Neural cell (in vitro differentiated cells): Measurements from ENCODE around the gene COL18A1. TPM values are rescaled to one million over a fixed set of nuclear protein-coding genes. Genes with fewer than 3 reads are reported as not detected.

Experiments
- H2AFZ ChIP-seq: fragments of 200-600, 300-800 bp; sonication (generic), shearing (Covaris generic); 2 replicates; pipeline ENCODE4 v1.6.0; 2014; ENCODE audit warnings: low read depth, mild to moderate bottlenecking, antibody characterized with exemption, low read length, moderate library complexity
- H3F3A ChIP-seq: fragments of 200-600 bp; shearing (Covaris generic); 2 replicates; pipeline ENCODE4 v1.6.1; 2016; ENCODE audit warnings: mild to moderate bottlenecking, moderate library complexity, mixed read lengths, antibody characterized with exemption, low read length; ENCODE audit not compliant: insufficient read depth, poor library complexity, severe bottlenecking
- H3K27ac ChIP-seq: fragments of 200-600, 300-800 bp; sonication (generic), shearing (Covaris generic); 2 replicates; pipeline ENCODE4 v1.5.1; 2014; ENCODE audit warnings: mild to moderate bottlenecking, low read length, moderate library complexity
- H3K27me3 ChIP-seq: fragments of 300-800, 200-600 bp; sonication (generic), shearing (Covaris generic); 2 replicates; pipeline ENCODE4 v1.6.0; 2014; ENCODE audit warnings: mild to moderate bottlenecking, low read depth, low read length, moderate library complexity; ENCODE audit not compliant: insufficient read depth
- H3K36me3 ChIP-seq: fragments of 300-800, 200-600 bp; sonication (generic), shearing (Covaris generic); 2 replicates; pipeline ENCODE4 v1.5.1; 2014; ENCODE audit warnings: mild to moderate bottlenecking, antibody characterized with exemption, low read length, moderate library complexity; ENCODE audit not compliant: insufficient read depth
- H3K4me2 ChIP-seq: fragments of 300-800, 200-600 bp; sonication (generic), shearing (Covaris generic); 2 replicates; pipeline ENCODE4 v1.6.0; 2014; ENCODE audit warnings: mild to moderate bottlenecking, low read length
- H3K4me3 ChIP-seq: fragments of 300-800, 200-600 bp; sonication (generic), shearing (Covaris generic); 2 replicates; pipeline ENCODE4 v1.5.1; 2014; ENCODE audit warnings: mild to moderate bottlenecking, low read length, moderate library complexity
- H3K79me2 ChIP-seq: fragments of 200-600 bp; shearing (Covaris generic); replicated peaks from 2 replicates; pipeline ENCODE4 v1.6.0; 2014; ENCODE audit warnings: mild to moderate bottlenecking, low read length, moderate library complexity; ENCODE audit not compliant: insufficient read depth
- H3K9ac ChIP-seq: fragments of 300-800, 200-600 bp; sonication (generic), shearing (Covaris generic); 2 replicates; pipeline ENCODE4 v1.6.1; 2016; ENCODE audit warnings: mild to moderate bottlenecking, low read length, mixed read lengths
- H3K9me2 ChIP-seq: fragments of 200-600 bp; shearing (Covaris generic); 2 replicates; pipeline ENCODE4 v1.6.1; 2016; ENCODE audit warnings: mild to moderate bottlenecking, low read length, mixed read lengths; ENCODE audit not compliant: insufficient read depth
- H3K9me3 ChIP-seq: fragments of 200-600, 300-800 bp; sonication (generic), shearing (Covaris generic); 2 replicates; pipeline ENCODE4 v1.6.1; 2016; ENCODE audit warnings: mild to moderate bottlenecking, mixed run types, low read length, moderate library complexity, mixed read lengths
- H4K20me1 ChIP-seq: fragments of 200-600 bp; shearing (Covaris generic); 2 replicates; pipeline ENCODE4 v1.6.1; 2016; ENCODE audit warnings: mild to moderate bottlenecking, mixed run types; ENCODE audit not compliant: insufficient read depth
- EP300 ChIP-seq: fragments of 450-650 bp; conservative IDR thresholded peaks from 2 replicates; pipeline ENCODE4 v1.6.1; 2014; ENCODE audit warnings: antibody characterized with exemption, mild to moderate bottlenecking, moderate library complexity; ENCODE audit not compliant: poor library complexity, severe bottlenecking
- EZH2 ChIP-seq: fragments of 200-600, 300-800 bp; shearing (Covaris generic), sonication (generic); IDR thresholded peaks from 2 replicates; pipeline ENCODE4 v1.6.1; 2014; ENCODE audit warnings: antibody characterized with exemption, low read length, borderline replicate concordance, mild to moderate bottlenecking; ENCODE audit not compliant: insufficient read depth, poor library complexity, severe bottlenecking
- MXI1 ChIP-seq: fragments of 450-650 bp; conservative IDR thresholded peaks from 2 replicates; pipeline ENCODE4 v1.6.1; 2014; ENCODE audit warnings: antibody characterized with exemption, mild to moderate bottlenecking; ENCODE audit not compliant: poor library complexity, severe bottlenecking
- POLR2AphosphoS5 ChIP-seq: IDR thresholded peaks from 2 replicates; pipeline ENCODE4 v1.6.1; 2012
- RAD21 ChIP-seq: fragments of 450-650 bp; conservative IDR thresholded peaks from 2 replicates; pipeline ENCODE4 v1.6.1; 2014; ENCODE audit warnings: antibody characterized with exemption, mild to moderate bottlenecking, moderate library complexity
- REST ChIP-seq: IDR thresholded peaks from 2 replicates; pipeline ENCODE4 v1.6.1; 2012; ENCODE audit warnings: borderline replicate concordance
- SMC3 ChIP-seq: fragments of 450-650 bp; conservative IDR thresholded peaks from 2 replicates; pipeline ENCODE4 v1.6.1; 2014; ENCODE audit warnings: antibody characterized with exemption, mild to moderate bottlenecking, moderate library complexity; ENCODE audit not compliant: poor library complexity
- TAF1 ChIP-seq: IDR thresholded peaks from 2 replicates; pipeline ENCODE4 v1.6.1; 2012; ENCODE audit warnings: low read depth
- polyA plus RNA-seq: library from polyadenylated mRNA; depleted of rRNA; stranded (reverse); fragments of >200 nt; gene quantifications from 2 replicates; pipeline ENCODE4 v1.2.3, GENCODE V29; 2014
- TF ChIP-seq, protein P1 (sequence below): fragments of 450-650 bp; IDR thresholded peaks from 2 replicates; pipeline ENCODE4 v1.5.1; 2014; ENCODE audit warnings: antibody characterized with exemption, mild to moderate bottlenecking, moderate library complexity; ENCODE audit not compliant: poor library complexity, severe bottlenecking

Gene COL18A1
- polyA plus RNA-seq, 1 donor from 2014 or later: 2.5 TPM

DNA sequence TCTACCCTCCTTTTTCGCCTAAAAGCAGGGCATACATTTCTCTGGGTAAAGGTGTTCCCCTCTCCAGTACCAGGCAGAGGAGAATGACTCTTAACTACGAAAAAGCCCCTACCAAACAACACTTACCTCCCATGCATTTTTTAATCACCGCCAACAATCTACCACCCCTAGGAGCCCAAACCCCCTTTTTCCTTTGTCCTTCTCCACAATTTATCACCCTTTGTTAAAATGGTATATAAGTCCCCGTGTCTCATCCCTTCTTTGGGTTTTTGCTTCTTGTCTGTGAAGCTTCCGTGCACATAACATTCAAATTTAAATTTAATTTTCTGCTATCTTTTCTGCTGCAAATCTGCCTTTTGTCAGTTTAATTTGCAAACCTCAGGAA lies 27.6 kb upstream of the COL18A1 start:
- Histone ChIP-seq H3K4me2 (no peak overlapping the region), H3K9me2 (no peaks in the 10 kb centered on the region), H3K79me2 (no peaks in the 10 kb centered on the region), H4K20me1 (no peaks in the 10 kb centered on the region), H2AFZ (no peak overlapping the region), H3K36me3 (no peaks in the 10 kb centered on the region), H3F3A (no peaks in the 10 kb centered on the region), H3K4me3 (no peak overlapping the region), H3K9me3 (peaks cover 3% of the 10 kb centered on the region), H3K27ac (no peak overlapping the region), H3K9ac (no peak overlapping the region), H3K27me3 (peaks cover 27% of the 10 kb centered on the region)
- no peak for TF ChIP-seq EZH2
- TF ChIP-seq REST: no peak
- no peak for TF ChIP-seq MXI1
- TF ChIP-seq TAF1: no peak
- TF ChIP-seq EP300: no peak
- TF ChIP-seq, protein P1, sequence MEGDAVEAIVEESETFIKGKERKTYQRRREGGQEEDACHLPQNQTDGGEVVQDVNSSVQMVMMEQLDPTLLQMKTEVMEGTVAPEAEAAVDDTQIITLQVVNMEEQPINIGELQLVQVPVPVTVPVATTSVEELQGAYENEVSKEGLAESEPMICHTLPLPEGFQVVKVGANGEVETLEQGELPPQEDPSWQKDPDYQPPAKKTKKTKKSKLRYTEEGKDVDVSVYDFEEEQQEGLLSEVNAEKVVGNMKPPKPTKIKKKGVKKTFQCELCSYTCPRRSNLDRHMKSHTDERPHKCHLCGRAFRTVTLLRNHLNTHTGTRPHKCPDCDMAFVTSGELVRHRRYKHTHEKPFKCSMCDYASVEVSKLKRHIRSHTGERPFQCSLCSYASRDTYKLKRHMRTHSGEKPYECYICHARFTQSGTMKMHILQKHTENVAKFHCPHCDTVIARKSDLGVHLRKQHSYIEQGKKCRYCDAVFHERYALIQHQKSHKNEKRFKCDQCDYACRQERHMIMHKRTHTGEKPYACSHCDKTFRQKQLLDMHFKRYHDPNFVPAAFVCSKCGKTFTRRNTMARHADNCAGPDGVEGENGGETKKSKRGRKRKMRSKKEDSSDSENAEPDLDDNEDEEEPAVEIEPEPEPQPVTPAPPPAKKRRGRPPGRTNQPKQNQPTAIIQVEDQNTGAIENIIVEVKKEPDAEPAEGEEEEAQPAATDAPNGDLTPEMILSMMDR: no peak
- TF ChIP-seq SMC3: no peak
- TF ChIP-seq RAD21: no peak
- TF ChIP-seq POLR2AphosphoS5: no peak

GRCh38 chr21:45377866-45378257 lies 27.1 kb upstream of the COL18A1 start:
- H3F3A ChIP-seq: no peaks in the 10 kb centered on the region
- no peak overlapping the region for H3K9ac ChIP-seq
- H3K27me3 ChIP-seq: peaks cover 27% of the 10 kb centered on the region
- H3K36me3 ChIP-seq: no peaks in the 10 kb centered on the region
- H3K4me2 ChIP-seq: no peak overlapping the region
- H3K4me3 ChIP-seq: no peak overlapping the region
- peaks cover 3% of the 10 kb centered on the region for H3K9me3 ChIP-seq
- H3K79me2 ChIP-seq: no peaks in the 10 kb centered on the region
- H4K20me1 ChIP-seq: no peaks in the 10 kb centered on the region
- H3K9me2 ChIP-seq: no peaks in the 10 kb centered on the region
- H3K27ac ChIP-seq: no peak overlapping the region
- H2AFZ ChIP-seq: no peak overlapping the region
- TF ChIP-seq SMC3 (no peak), POLR2AphosphoS5 (no peak), EP300 (no peak), RAD21 (no peak), MXI1 (no peak), TAF1 (no peak), EZH2 (no peak), REST (no peak)
- TF ChIP-seq, protein P1: no peak
